Measurements from ENCODE around the gene DUSP7. TPM values are rescaled to one million over a fixed set of nuclear protein-coding genes. Genes with fewer than 3 reads are reported as not detected.
"Not testable (repeated sequence)": the region's sequence is repeated elsewhere in the genome, so short reads cannot be mapped to it uniquely, and the experiment has no call there.

Gene DUSP7
- total RNA-seq, 1 donor from 2014 or later, result 9.5 TPM

DNA sequence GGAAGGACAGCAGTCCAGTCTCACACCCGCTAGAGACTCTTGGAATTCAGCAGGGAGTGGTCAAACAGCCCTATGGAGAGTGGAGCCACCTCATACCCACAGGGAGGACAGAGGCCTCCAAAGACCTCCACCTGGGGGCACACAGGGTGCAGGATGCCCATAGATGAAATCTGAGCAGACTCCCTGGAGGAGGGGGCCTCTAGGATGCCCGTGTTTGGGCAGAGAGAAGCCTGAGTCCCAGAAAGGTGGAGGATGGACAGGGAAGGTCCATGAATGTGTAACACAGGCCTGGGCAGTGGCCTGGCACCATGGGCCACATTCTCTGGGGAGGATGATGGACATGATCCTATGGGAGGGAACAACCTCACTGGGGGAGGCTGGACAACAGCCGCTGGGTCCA is 21.7 kb downstream of the DUSP7 start:
- H3K4me3 Mint-ChIP-seq (ENCODE audit: unreplicated experiment), result no peak overlapping the region
- TF ChIP-seq CTCF (IDR thresholded peaks at IDR 0.05; ENCODE audit: partially characterized antibody, unreplicated experiment), result no peak
- peaks cover 21% of the 10 kb centered on the region for H3K4me1 Mint-ChIP-seq (ENCODE audit: low read depth, unreplicated experiment)
- H3K27me3 Mint-ChIP-seq (ENCODE audit: unreplicated experiment), result peaks cover 8% of the 10 kb centered on the region
- DNase-seq, result no peak
- peaks cover 2% of the 10 kb centered on the region for H3K9me3 Mint-ChIP-seq (ENCODE audit: unreplicated experiment)
- no peak overlapping the region for H3K27ac Mint-ChIP-seq (ENCODE audit: unreplicated experiment)
- H3K36me3 Mint-ChIP-seq (ENCODE audit: unreplicated experiment), result no peaks in the 10 kb centered on the region

DNA sequence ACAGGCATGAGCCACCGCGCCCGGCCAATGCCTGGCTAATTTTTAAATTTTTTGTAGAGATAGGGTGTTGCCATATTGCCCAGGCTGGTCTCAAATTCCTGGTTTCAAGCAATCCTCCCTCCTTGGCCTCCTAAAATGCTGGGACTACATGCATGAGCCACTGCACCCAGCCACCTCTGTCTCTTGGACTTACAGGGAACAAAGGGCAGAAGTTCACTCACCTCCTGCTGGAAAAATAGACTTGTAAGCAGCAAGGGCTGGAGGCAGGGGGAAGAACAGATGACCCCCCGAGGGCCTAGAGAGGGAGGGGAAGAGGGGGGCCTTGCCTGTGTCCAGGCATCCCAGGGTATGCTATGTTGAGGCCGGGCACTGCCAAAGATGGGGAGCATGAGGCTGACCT is 22.2 kb downstream of the DUSP7 start:
- TF ChIP-seq CTCF (IDR thresholded peaks at IDR 0.05; ENCODE audit: partially characterized antibody, unreplicated experiment), result no peak
- Mint-ChIP-seq H3K27ac (ENCODE audit: unreplicated experiment) (no peak overlapping the region), H3K9me3 (ENCODE audit: unreplicated experiment) (peaks cover 2% of the 10 kb centered on the region), H3K4me1 (ENCODE audit: low read depth, unreplicated experiment) (peaks cover 21% of the 10 kb centered on the region), H3K27me3 (ENCODE audit: unreplicated experiment) (peaks cover 6% of the 10 kb centered on the region), H3K36me3 (ENCODE audit: unreplicated experiment) (no peaks in the 10 kb centered on the region), H3K4me3 (ENCODE audit: unreplicated experiment) (no peak overlapping the region)
- DNase-seq, result no peak

DNA sequence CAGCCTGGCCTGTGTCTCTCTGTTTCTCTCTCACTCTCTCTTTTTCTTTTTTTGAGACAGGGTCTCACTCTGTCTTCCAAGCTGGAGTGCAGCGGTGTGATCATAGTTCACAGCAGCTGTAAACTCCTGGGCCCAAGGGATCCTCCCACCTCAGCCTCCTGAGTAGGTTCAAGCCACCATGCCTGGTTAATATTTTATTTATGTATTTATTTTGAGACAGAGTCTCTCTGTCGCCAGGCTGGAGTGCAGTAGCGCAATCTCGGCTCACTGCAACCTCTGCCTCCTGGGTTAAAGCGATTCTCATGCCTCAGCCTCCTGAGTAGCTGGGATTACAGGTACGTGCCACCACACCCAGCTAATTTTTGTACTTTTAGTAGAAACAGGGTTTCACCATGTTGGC is 22.6 kb downstream of the DUSP7 start:
- H3K4me1 Mint-ChIP-seq (ENCODE audit: low read depth, unreplicated experiment), result peaks cover 21% of the 10 kb centered on the region
- H3K36me3 Mint-ChIP-seq (ENCODE audit: unreplicated experiment); DNase-seq; H3K27ac Mint-ChIP-seq (ENCODE audit: unreplicated experiment); H3K9me3 Mint-ChIP-seq (ENCODE audit: unreplicated experiment); H3K27me3 Mint-ChIP-seq (ENCODE audit: unreplicated experiment): not testable (repeated sequence)
- H3K4me3 Mint-ChIP-seq (ENCODE audit: unreplicated experiment), result peak overlapping the region; percentile 63

DNA sequence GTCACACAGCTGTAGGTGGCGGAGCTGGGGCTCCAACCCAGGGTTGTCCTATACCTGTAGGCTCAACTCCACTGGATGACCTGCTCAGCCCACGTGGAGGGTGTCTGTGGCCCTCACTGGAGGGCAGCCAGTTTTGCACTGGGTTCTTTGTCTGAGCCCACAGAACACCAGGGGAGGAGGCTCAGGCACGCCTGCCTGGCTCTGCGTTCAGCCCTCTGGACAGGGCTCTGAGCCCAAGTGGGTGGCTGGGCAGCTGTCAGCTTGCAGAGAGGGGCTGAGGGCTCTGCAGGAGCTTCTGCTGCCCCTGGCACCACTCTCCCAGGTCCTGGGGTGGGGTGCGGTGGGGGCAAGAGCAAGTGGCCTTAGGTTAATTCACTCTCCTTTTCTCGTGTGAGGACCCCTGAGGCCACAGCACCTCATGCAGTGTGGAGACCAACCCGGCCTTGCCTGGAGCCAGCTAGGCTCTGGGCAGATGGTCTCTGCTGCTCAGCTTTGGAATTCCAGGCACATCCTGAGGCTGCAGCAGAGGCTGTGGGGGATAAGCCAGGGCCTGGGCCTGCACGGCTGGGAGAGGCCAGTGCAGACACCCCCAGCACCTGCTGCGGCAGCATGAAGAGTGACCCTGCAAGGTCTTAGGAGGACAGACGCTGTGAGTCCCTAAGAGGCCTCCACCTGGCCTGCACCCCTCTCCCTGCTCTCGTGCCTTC is 23.5 kb downstream of the DUSP7 start:
- TF ChIP-seq CTCF (IDR thresholded peaks at IDR 0.05; ENCODE audit: partially characterized antibody, unreplicated experiment), result no peak
- Mint-ChIP-seq H3K9me3 (ENCODE audit: unreplicated experiment) (peaks cover 2% of the 10 kb centered on the region), H3K4me1 (ENCODE audit: low read depth, unreplicated experiment) (peaks cover 21% of the 10 kb centered on the region), H3K27ac (ENCODE audit: unreplicated experiment) (no peak overlapping the region), H3K36me3 (ENCODE audit: unreplicated experiment) (no peaks in the 10 kb centered on the region), H3K27me3 (ENCODE audit: unreplicated experiment) (peaks cover 6% of the 10 kb centered on the region), H3K4me3 (ENCODE audit: unreplicated experiment) (no peak overlapping the region)
- peak; percentile 67 for DNase-seq

DNA sequence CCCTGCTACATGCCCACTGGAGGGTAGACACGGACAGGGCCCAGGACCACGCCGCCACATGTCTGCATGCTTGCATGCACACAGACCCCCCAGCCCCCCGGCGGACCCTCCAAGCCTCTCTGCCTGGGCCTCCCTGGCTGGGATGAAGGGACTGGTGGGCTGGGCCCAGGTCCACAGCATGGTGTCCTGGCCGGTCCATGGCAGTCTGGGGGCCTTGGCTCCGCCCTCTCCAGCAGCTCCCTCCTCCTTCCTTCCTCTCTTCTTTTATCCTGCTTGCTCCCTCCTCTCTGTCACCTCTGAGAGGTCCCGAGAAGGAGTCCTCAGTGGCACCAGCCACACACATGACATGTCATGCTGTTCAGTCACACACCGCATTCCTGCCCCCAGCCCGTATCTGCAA is 24.5 kb downstream of the DUSP7 start:
- H3K27ac Mint-ChIP-seq (ENCODE audit: unreplicated experiment), result no peak overlapping the region
- peaks cover 6% of the 10 kb centered on the region for H3K27me3 Mint-ChIP-seq (ENCODE audit: unreplicated experiment)
- no peak for TF ChIP-seq CTCF (IDR thresholded peaks at IDR 0.05; ENCODE audit: partially characterized antibody, unreplicated experiment)
- no peak overlapping the region for H3K4me3 Mint-ChIP-seq (ENCODE audit: unreplicated experiment)
- H3K9me3 Mint-ChIP-seq (ENCODE audit: unreplicated experiment), result peaks cover 2% of the 10 kb centered on the region
- no peak for DNase-seq
- no peaks in the 10 kb centered on the region for H3K36me3 Mint-ChIP-seq (ENCODE audit: unreplicated experiment)
- peaks cover 21% of the 10 kb centered on the region for H3K4me1 Mint-ChIP-seq (ENCODE audit: low read depth, unreplicated experiment)
